Stimulated activated CD4-positive, alpha-beta T cell treated with anti-CD3 and anti-CD28 coated beads, Interleukin-1b, Interleukin-23, amount 100 ng/mL, for 4 hours (primary cell): ENCODE measurements around the gene IPO8.
"Not testable (repeated sequence)": the region's sequence is repeated elsewhere in the genome, so short reads cannot be mapped to it uniquely, and the experiment has no call there.

Experiments
- DNase-seq, 2 donors: peaks; one replicate each; pipeline ENCODE4 v3.0.0-alpha.2; 2020; ENCODE audit warnings: low read depth in 2 of 2

The IPO8 gene

GRCh38 chr12:30604302-30604701 lies 91.4 kb downstream of the IPO8 start:
- not testable (repeated sequence) for DNase-seq

GRCh38 chr12:30603129-30603528 lies 92.5 kb downstream of the IPO8 start:
- no peak for DNase-seq

- no peak for DNase-seq
These were observed 93.0 kb downstream of the IPO8 start for GRCh38 chr12:30602678-30603077.

GRCh38 chr12:30599608-30600007 lies 96.1 kb downstream of the IPO8 start:
- no peak for DNase-seq

GRCh38 chr12:30598889-30599288 lies 96.8 kb downstream of the IPO8 start:
- no peak for DNase-seq

- no peak for DNase-seq
These were observed 99.9 kb downstream of the IPO8 start for GRCh38 chr12:30595742-30596141.

- DNase-seq = no peak
These were observed 101.2 kb downstream of the IPO8 start for GRCh38 chr12:30594509-30594908.

GRCh38 chr12:30588572-30588971 lies 107.1 kb downstream of the IPO8 start:
- DNase-seq = not testable (repeated sequence)

GRCh38 chr12:30587782-30588181 lies 107.9 kb downstream of the IPO8 start:
- no peak for DNase-seq

GRCh38 chr12:30585877-30586276 lies 109.8 kb downstream of the IPO8 start:
- DNase-seq = no peak

GRCh38 chr12:30582943-30583342 lies 112.7 kb downstream of the IPO8 start:
- no peak for DNase-seq

GRCh38 chr12:30580344-30580743 lies 115.3 kb downstream of the IPO8 start:
- no peak for DNase-seq
